ENCODE data around the gene RPS21.

- TF ChIP-seq CTCF (IDR thresholded peaks at IDR 0.05) (no peak), POLR2A (IDR thresholded peaks at IDR 0.05) (no peak)
These were observed 33.4 kb upstream of the RPS21 start for GRCh38 chr20:62353289-62354030.

Data from lower leg skin (tissue), 3 donors.